ENCODE results near the gene KIFBP.
A peak's percentile ranks its signal among the peaks of the same experiment; 100 is the strongest.

GRCh38 chr10:69044546-69044945 lies 55.9 kb downstream of the KIFBP start:
- TF ChIP-seq POLR2AphosphoS5 (IDR thresholded peaks at IDR 0.05; ENCODE audit: low read depth, low read length) (no peak), TAF1 (IDR thresholded peaks at IDR 0.05; ENCODE audit: borderline replicate concordance, low read depth, low read length) (0 out of 2 replicates have a peak, but pooled peaks have one; percentile 5)

Data from GM12892 (cell line).